Common myeloid progenitor, CD34-positive (primary cell): Measurements from ENCODE around the gene PLK3.

Experiments
- CTCF ChIA-PET: fragments of 350-600 bp; sonication (Branson Sonifier 250); formaldehyde crosslinking; loops from one replicate; lab custom pipeline; 2021; ENCODE audit warnings: antibody characterized with exemption; lab: Charles Lee
- POLR2A ChIA-PET: fragments of 350-600 bp; sonication (Branson Sonifier 250); formaldehyde crosslinking; loops from one replicate; lab custom pipeline; 2021; ENCODE audit warnings: antibody characterized with exemption; lab: Charles Lee
- DNase-seq, 3 donors: peaks; one replicate each; pipeline versions ENCODE4 v3.0.0 to v3.0.0-alpha.2; 2013
- H3K27ac ChIP-seq, 2 experiments: 1 replicate in 1 of 2; 2 replicates in 1 of 2; pipeline ENCODE4 v1.7.0; 2013; ENCODE audit warnings: inconsistent platforms in 2 of 2, low read length in 2 of 2, mild to moderate bottlenecking in 2 of 2, low read depth in 1 of 2, moderate library complexity in 1 of 2; ENCODE audit not compliant: severe bottlenecking in 2 of 2, insufficient read depth in 1 of 2, poor library complexity in 1 of 2
- H3K27me3 ChIP-seq, 5 experiments: replicated peaks in 2 of 5; 1 replicate in 3 of 5; 2 replicates in 2 of 5; pipeline versions ENCODE4 v1.6.1 to v1.7.0; 2013; ENCODE audit warnings: low read length in 4 of 5, mild to moderate bottlenecking in 2 of 5, moderate library complexity in 2 of 5, inconsistent platforms in 1 of 5; ENCODE audit not compliant: insufficient read depth in 5 of 5, control insufficient read depth in 4 of 5
- H3K36me3 ChIP-seq, 4 experiments: 1 replicate in 2 of 4; 2 replicates in 2 of 4; pipeline versions ENCODE4 v1.6.1 to v1.7.0; 2013; ENCODE audit warnings: low read length in 3 of 4, control low read depth in 1 of 4, mild to moderate bottlenecking in 1 of 4; ENCODE audit not compliant: control insufficient read depth in 4 of 4, insufficient read depth in 4 of 4
- H3K4me1 ChIP-seq, 4 experiments: 1 replicate in 3 of 4; 2 replicates in 1 of 4; pipeline versions ENCODE4 v1.6.1 to v1.7.1; 2013; ENCODE audit warnings: low read length in 3 of 4, mild to moderate bottlenecking in 3 of 4, control low read depth in 1 of 4, inconsistent platforms in 1 of 4, moderate library complexity in 1 of 4; ENCODE audit not compliant: control insufficient read depth in 4 of 4, insufficient read depth in 4 of 4; ENCODE audit errors: control extremely low read depth in 1 of 4
- H3K4me3 ChIP-seq, 7 experiments: 1 replicate in 4 of 7; 2 replicates in 3 of 7; pipeline versions ENCODE4 v1.5.1 to v1.7.0; 2013; ENCODE audit warnings: mild to moderate bottlenecking in 7 of 7, low read length in 6 of 7, moderate library complexity in 6 of 7, inconsistent platforms in 2 of 7, low read depth in 2 of 7, control low read depth in 1 of 7; ENCODE audit not compliant: insufficient read depth in 4 of 7, control insufficient read depth in 1 of 7; ENCODE audit errors: extremely low read depth in 1 of 7
- H3K9me3 ChIP-seq, 5 experiments: 1 replicate in 4 of 5; 2 replicates in 1 of 5; pipeline versions ENCODE4 v1.6.1 to v1.7.1; 2013; ENCODE audit warnings: low read length in 4 of 5, mild to moderate bottlenecking in 2 of 5, inconsistent platforms in 1 of 5, low read depth in 1 of 5, moderate library complexity in 1 of 5; ENCODE audit not compliant: control insufficient read depth in 4 of 5, insufficient read depth in 2 of 5; ENCODE audit errors: control extremely low read depth in 1 of 5
- WGBS: methylation state at CpG from one replicate; pipeline ENCODE4 v1.1.5; 2013; ENCODE audit not compliant: insufficient coverage; 5-methylcytosine and 5-hydroxymethylcytosine counted together

The PLK3 gene

DNA sequence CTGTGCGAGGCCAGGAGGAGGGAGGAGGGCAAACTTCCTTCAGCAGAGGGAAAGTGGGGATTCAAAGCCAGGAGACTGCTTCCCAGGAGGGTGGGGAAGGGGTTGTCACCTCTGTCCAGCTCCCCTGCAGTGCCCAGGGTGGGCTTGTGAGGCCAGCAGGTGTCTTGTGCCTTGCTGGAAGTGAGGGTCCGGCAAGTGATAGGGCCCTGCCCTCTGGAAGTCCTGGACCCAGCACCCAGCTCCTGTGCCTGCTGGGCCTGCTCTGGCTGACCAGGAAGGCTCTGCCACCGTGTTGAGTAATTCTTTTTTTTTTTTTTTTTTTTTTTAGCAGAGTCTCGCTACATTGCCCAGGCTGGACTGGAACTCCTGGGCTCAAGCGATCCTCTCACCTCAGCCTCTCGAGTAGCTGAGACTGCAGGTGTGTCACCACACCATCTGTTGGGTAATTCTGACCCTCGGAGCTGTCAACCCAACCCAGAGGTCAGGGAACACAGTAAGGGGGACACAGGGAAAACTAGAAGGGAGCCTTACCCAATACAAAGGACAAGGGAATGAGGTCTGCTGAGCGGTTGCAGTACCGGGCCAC, 13.2 kb upstream of the PLK3 start:
- CTCF ChIA-PET, result interaction anchor here (0.7 to 7.5 kb wide), 10 partner anchors 9 to 57 kb away, joined by 3 to 43 read pairs (median 4); partner anchors contain the start of genes BTBD19, DYNLT4, PLK3 and PTCH2
- no peak for DNase-seq
- Histone ChIP-seq H3K27ac (no peak overlapping the region), H3K9me3 (no peaks in the 10 kb centered on the region), H3K27me3 (no peaks in the 10 kb centered on the region), H3K4me3 (peak overlapping the region in 3 of 7 experiments; percentile 49 to 76 (median 68)), H3K36me3 (peaks cover 0 to 2% (median 0%) of the 10 kb centered on the region in 4 experiments), H3K4me1 (peaks cover 8 to 35% (median 30%) of the 10 kb centered on the region in 4 experiments)
- WGBS, result 86% methylated on average over 7 of the region's 9 CpGs
- POLR2A ChIA-PET, result interaction anchor here (0.9 to 1.9 kb wide), 3 partner anchors 13 to 65 kb away, joined by 5 to 6 read pairs (median 6); partner anchors contain the start of genes BTBD19, DYNLT4 and PLK3

DNA sequence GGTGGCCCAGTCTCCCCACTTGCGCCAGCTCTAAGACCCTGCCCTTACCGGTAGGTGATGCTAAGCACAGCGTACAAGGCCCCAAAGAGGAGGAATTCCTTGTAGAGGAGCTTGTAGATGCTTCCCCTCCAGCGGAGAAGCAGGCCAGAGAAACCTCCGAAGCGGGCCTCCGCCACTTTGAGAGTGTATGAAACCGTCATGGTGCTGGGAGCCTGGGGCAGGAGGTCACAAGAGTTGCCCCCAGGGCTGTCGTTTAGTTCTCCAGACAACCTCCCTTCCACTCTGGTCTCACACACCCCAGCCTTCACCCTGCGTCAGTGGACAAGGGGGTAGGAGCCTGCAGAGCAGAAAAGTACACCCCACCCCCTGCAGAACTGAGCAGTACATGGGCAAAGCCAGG, 12.7 kb upstream of the PLK3 start:
- WGBS, result 98% methylated on average over 6 of the region's 10 CpGs
- POLR2A ChIA-PET, result interaction anchor here (1.1 kb wide), 2 partner anchors 26 to 66 kb away, joined by 3 to 9 read pairs; no protein-coding TSS in a partner anchor
- Histone ChIP-seq H3K4me3 (no peak overlapping the region), H3K36me3 (no peaks in the 10 kb centered on the region), H3K4me1 (peaks cover 8 to 35% (median 30%) of the 10 kb centered on the region in 4 experiments), H3K27ac (no peak overlapping the region), H3K27me3 (no peaks in the 10 kb centered on the region), H3K9me3 (no peaks in the 10 kb centered on the region)
- DNase-seq, result no peak
- CTCF ChIA-PET, result interaction anchor here (0.7 to 7.5 kb wide), 9 partner anchors 10 to 58 kb away, joined by 3 to 43 read pairs (median 5); partner anchors contain the start of genes BTBD19, DYNLT4, PLK3 and PTCH2

DNA sequence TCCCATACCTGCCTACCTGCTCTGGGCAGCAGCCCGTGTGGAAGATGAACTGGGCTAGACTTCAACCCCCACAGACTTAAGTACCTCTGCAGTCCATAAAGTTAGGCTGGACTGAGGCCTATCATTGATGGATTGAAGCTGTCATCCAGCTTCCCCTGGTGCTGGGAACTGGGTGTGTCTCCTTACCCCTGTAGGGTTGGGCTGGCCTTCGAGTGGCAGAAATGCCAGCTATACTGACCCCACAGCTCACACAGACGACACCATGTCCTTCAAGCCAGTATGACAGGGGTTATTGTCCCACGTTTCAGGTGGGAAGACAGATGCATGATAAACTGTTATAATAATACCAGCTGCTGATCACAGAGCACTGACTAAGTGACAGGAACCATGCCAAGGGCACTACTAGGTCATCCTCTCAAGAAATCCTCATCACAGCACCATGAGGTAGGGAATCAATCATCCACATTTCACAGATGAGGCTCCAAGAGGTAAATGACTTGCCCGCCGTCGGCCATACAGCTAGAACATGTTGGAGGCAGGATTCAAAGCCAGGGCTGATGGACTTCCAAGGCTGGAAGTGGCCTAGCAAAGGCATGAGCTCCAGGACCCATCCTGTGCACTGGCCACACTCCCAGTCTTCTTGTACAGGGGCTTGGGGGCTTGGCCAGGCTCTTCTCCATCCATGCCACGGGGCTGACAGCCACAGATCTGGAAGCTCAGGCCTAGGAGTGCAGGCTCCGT, 11.9 kb upstream of the PLK3 start, which contains the start of gene BEST4:
TSS of gene BEST4 (minus strand) at position 51 of the 741 bp plus-strand sequence. CDS start 465 bp downstream, outside the sequence.
- Histone ChIP-seq H3K36me3 (no peaks in the 10 kb centered on the region), H3K4me3 (no peak within 1 kb of the TSS), H3K27me3 (no peaks in the 10 kb centered on the region), H3K27ac (no peak within 1 kb of the TSS), H3K4me1 (peaks cover 8 to 34% (median 27%) of the 10 kb centered on the region in 4 experiments), H3K9me3 (no peaks in the 10 kb centered on the region)
- ChIA-PET POLR2A (interaction anchor here (0.6 to 1.1 kb wide), 4 partner anchors 9 to 84 kb away, joined by 3 to 9 read pairs (median 4); no protein-coding TSS in a partner anchor), CTCF (interaction anchor here (0.7 to 7.5 kb wide), 10 partner anchors 10 to 57 kb away, joined by 3 to 43 read pairs (median 5); partner anchors contain the start of genes BTBD19, DYNLT4, PLK3 and PTCH2)
- WGBS, result 91% methylated on average over 8 of the region's 9 CpGs
- no peak for DNase-seq

DNA sequence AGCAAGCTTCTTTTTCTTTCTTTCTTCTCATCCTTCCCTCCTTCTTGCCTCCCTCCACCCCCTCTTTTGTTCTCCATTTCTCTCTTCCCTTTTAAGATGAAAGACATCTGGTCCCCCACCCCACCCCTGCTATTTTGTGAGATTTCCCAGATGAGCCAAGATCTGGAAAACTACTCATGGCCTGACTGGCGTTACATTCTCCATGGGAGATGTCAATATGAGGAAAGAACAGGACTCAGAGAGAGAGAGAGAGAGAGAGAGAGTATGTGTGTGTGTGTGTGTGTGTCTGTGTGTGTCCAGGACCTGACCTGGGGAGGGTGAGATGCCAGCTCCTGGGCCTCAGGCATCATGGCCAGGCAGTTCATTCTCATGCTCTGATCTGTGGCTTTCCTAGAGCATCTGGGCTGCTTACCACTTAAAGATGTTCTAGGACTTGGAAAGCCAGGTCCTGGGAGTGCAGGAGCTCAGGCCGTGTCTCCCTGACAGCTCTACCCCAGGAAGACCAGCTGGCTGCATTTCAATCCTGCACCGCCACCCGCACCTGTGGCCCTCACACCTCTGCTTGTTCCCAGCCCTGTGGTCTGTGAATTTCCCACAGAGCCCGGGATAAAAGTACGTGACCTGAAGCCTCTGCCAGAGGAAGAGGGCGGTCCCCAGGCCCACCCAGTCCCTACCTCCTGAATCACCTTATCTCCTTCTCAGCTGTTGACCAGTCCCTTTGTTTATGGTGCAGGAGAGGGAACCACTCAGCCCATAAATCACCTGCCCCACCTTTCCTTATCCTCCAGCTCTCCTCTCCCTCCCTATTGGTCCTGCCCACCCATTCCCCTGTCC, 9.0 kb upstream of the PLK3 start:
- CTCF ChIA-PET, result interaction anchor here (1.0 to 7.5 kb wide), 6 partner anchors 8 to 47 kb away, joined by 3 to 43 read pairs (median 4); partner anchors contain the start of genes BTBD19, DYNLT4 and PLK3
- POLR2A ChIA-PET, result interaction anchor here (0.8 to 1.1 kb wide), 2 partner anchors 22 to 28 kb away, joined by 3 read pairs; no protein-coding TSS in a partner anchor
- whole genome bisulfite sequencing, result 80% methylated on average over 5 of the region's 7 CpGs

DNA sequence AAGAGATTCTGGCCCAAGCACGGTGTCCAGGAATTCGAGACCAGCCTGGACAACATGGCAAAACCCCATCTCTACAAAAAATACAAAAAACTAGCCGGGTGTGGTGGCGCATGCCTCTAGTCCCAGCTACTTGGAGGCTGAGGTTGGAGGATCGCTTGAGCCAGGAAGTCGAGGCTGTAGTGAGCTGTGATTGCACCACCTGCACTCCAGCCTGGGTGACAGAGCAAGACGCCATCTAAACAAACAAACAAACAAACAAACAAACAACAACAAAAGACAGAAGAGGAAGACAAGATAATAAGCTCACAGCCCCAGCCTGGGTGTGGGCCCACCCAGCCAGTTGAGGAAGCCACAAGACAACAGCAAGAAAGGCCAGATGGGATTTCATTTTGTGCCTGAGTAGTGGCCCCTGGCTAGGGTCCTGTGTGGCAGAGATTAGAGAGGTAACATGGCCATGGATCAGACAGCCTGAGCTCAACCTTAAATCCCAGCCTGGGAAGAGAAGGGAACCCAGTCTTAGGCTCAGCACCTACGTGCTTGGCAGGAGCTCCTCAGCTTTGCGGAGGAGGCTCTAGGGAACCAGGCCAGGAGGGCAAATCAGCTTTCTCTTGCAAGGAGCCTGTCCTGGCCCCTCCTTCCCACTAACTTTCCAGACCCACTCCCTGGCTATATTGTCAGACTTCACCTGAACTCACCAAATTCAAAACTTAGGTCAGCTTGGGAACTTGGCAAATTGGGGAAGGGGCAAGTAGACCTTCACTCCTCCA, 7.3 kb upstream of the PLK3 start:
- CTCF ChIA-PET, result interaction anchor here (1.0 to 2.4 kb wide), 14 partner anchors 9 to 542 kb away, joined by 3 to 9 read pairs (median 4); partner anchors contain the start of genes BTBD19 and HECTD3
- Histone ChIP-seq H3K9me3 (no peaks in the 10 kb centered on the region), H3K4me1 (no peaks in the 10 kb centered on the region), H3K27ac (no peak overlapping the region), H3K27me3 (no peaks in the 10 kb centered on the region), H3K36me3 (no peaks in the 10 kb centered on the region), H3K4me3 (no peak overlapping the region)
- DNase-seq, result no peak
- POLR2A ChIA-PET, result interaction anchor here (0.5 to 1.5 kb wide), 3 partner anchors 27 to 154 kb away, joined by 3 to 6 read pairs (median 4); partner anchors contain the start of gene RNU5D-1
- 97% methylated on average over 6 of the region's 9 CpGs for WGBS

More for the DNA sequence above, 9.0 kb upstream of the PLK3 start:
- Histone ChIP-seq H3K4me1 (peaks cover 0 to 7% (median 6%) of the 10 kb centered on the region in 4 experiments), H3K27ac (no peak overlapping the region), H3K4me3 (no peak overlapping the region), H3K36me3 (no peaks in the 10 kb centered on the region), H3K27me3 (no peaks in the 10 kb centered on the region), H3K9me3 (no peaks in the 10 kb centered on the region)
- no peak for DNase-seq
